Upper lobe of left lung (tissue), 6 donors: ENCODE results near the gene PDCD2. TPM values are rescaled to one million over a fixed set of nuclear protein-coding genes. Genes with fewer than 3 reads are reported as not detected.
A peak's percentile ranks its signal among the peaks of the same experiment; 100 is the strongest.

Experiments
- ATAC-seq, 2 donors: fragments of 200-7000 bp; cut with Tn5 transposase; one replicate each; pipeline ENCODE4 v1.9.1; 2022; ENCODE audit warnings: mild to moderate bottlenecking in 2 of 2, moderate library complexity in 2 of 2; ENCODE audit not compliant: low FRiP score in 2 of 2
- DNase-seq, 2 donors: peaks; one replicate each; pipeline ENCODE4 v3.0.0-alpha.2; 2019 to 2020
- H3K27ac ChIP-seq, 4 donors: fragments of 200-600 bp; sonication (generic); one replicate each; pipeline ENCODE4 v1.5.1; 2016 to 2019
- H3K27me3 ChIP-seq, 4 donors: fragments of 200-600 bp; sonication (generic); one replicate each; pipeline ENCODE4 v1.5.1; 2017 to 2019
- H3K36me3 ChIP-seq, 4 donors: fragments of 200-600 bp; sonication (generic); one replicate each; pipeline ENCODE4 v1.5.1; 2016 to 2019
- H3K4me1 ChIP-seq, 4 donors: fragments of 200-600 bp; sonication (generic); one replicate each; pipeline ENCODE4 v1.5.1; 2018 to 2019
- H3K4me3 ChIP-seq, 4 donors: fragments of 200-600 bp; sonication (generic); one replicate each; pipeline ENCODE4 v1.5.1; 2017 to 2019; ENCODE audit warnings: mild to moderate bottlenecking in 2 of 4, moderate library complexity in 1 of 4
- H3K9me3 ChIP-seq, 4 donors: fragments of 200-600 bp; sonication (generic); one replicate each; pipeline ENCODE4 v1.5.1; 2018 to 2019
- EP300 ChIP-seq, 4 donors: sonication (generic); formaldehyde crosslinking; IDR thresholded peaks; one replicate each; pipeline ENCODE4 v1.5.1; 2017; ENCODE audit warnings: antibody characterized with exemption in 4 of 4, control low read depth in 2 of 4
- POLR2A ChIP-seq, 4 donors: fragments of 450-650 bp; IDR thresholded peaks; one replicate each; pipeline ENCODE4 v1.5.1; 2016 to 2017; ENCODE audit warnings: antibody characterized with exemption in 4 of 4, mild to moderate bottlenecking in 2 of 4
- POLR2AphosphoS5 ChIP-seq, 2 donors: sonication (generic); formaldehyde crosslinking; IDR thresholded peaks; one replicate each; pipeline ENCODE4 v1.5.1; 2017; ENCODE audit warnings: antibody characterized with exemption in 2 of 2
- WGBS, 2 donors: methylation state at CpG; one replicate each; pipeline ENCODE4 v1.1.5; 2017 to 2018; 5-methylcytosine and 5-hydroxymethylcytosine counted together
- total RNA-seq, 6 donors: library from RNA; depleted of rRNA in 4 of 6; stranded (reverse); fragments of >200 nt in 4 of 6; gene quantifications; one replicate each; pipeline versions ENCODE4 v1.1.0 to v1.2.1, GENCODE V29; 2016 to 2021
- TF ChIP-seq, protein P1 (sequence below), 6 experiments: fragments of 450-650 bp in 4 of 6; fragments of 200-600 bp in 2 of 6; sonication (generic) in 2 of 6; IDR thresholded peaks; one replicate each; pipeline ENCODE4 v1.5.1; 2016 to 2019; ENCODE audit warnings: antibody characterized with exemption in 6 of 6
- donor health status: DM: no; HTN: no; CAD: no; lungs with moderate emphysema.
- donor health status: DM: no; HTN: yes; CAD: no; lungs with severe emphysema.

PDCD2 gene
- total RNA-seq, 6 donors from 2014 or later = 24.9 to 54.9 (median 45.8) TPM

- no peaks in the 10 kb centered on the region for H3K27me3 ChIP-seq
- no peak for ATAC-seq
Observed at GRCh38 chr6:170555305-170555704, 29.1 kb downstream of the PDCD2 start.

DNA sequence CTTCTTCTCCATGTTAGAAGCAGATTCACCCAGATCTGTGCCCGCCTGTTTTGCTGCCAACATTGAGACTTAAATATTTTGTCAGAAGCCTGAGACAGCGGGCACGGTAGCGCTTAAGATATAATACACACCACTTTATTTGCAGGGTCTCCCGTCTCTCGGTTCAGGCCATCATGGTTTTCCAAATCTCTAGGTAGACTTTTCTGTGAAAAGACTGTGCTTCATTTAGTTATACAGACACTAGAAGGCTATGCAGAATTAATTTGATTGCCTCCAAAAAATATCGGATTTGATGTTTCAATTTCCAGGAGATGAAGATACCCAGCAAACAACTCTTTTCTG lies 29.7 kb downstream of the PDCD2 start:
- Histone ChIP-seq H3K9me3 (no peaks in the 10 kb centered on the region), H3K4me1 (peaks cover 37 to 48% (median 42%) of the 10 kb centered on the region in 4 donors), H3K27ac (peak overlapping the region; percentile 94 to 97 (median 94)), H3K27me3 (no peaks in the 10 kb centered on the region), H3K4me3 (peak overlapping the region; percentile 75 to 97 (median 84)), H3K36me3 (peaks cover 0 to 26% (median 1%) of the 10 kb centered on the region in 4 donors)
- ATAC-seq (no peak), DNase-seq (no peak)
- TF ChIP-seq POLR2A (IDR thresholded peaks at IDR 0.05) (no peak), EP300 (IDR thresholded peaks at IDR 0.05) (no peak), POLR2AphosphoS5 (IDR thresholded peaks at IDR 0.05) (no peak)
- TF ChIP-seq, protein P1, sequence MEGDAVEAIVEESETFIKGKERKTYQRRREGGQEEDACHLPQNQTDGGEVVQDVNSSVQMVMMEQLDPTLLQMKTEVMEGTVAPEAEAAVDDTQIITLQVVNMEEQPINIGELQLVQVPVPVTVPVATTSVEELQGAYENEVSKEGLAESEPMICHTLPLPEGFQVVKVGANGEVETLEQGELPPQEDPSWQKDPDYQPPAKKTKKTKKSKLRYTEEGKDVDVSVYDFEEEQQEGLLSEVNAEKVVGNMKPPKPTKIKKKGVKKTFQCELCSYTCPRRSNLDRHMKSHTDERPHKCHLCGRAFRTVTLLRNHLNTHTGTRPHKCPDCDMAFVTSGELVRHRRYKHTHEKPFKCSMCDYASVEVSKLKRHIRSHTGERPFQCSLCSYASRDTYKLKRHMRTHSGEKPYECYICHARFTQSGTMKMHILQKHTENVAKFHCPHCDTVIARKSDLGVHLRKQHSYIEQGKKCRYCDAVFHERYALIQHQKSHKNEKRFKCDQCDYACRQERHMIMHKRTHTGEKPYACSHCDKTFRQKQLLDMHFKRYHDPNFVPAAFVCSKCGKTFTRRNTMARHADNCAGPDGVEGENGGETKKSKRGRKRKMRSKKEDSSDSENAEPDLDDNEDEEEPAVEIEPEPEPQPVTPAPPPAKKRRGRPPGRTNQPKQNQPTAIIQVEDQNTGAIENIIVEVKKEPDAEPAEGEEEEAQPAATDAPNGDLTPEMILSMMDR (IDR thresholded peaks at IDR 0.05) = no peak
- WGBS, 2 donors = 1 to 3% methylated on average over 7 of the region's 7 CpGs

More at GRCh38 chr6:170555305-170555704, 29.1 kb downstream of the PDCD2 start:
- Histone ChIP-seq H3K27ac (no peak overlapping the region), H3K9me3 (no peaks in the 10 kb centered on the region), H3K36me3 (peaks cover 0 to 31% (median 1%) of the 10 kb centered on the region in 4 donors), H3K4me1 (peaks cover 32 to 42% (median 38%) of the 10 kb centered on the region in 4 donors), H3K4me3 (peak overlapping the region in 3 of 4 donors; percentile 76 to 97 (median 93))
- WGBS, 2 donors = 53 to 66% methylated on average over 3 of the region's 3 CpGs
- TF ChIP-seq POLR2A (IDR thresholded peaks at IDR 0.05) (no peak), EP300 (IDR thresholded peaks at IDR 0.05) (no peak), POLR2AphosphoS5 (IDR thresholded peaks at IDR 0.05) (no peak)
- TF ChIP-seq, protein P1 (IDR thresholded peaks at IDR 0.05) = no peak
- DNase-seq = no peak

DNA sequence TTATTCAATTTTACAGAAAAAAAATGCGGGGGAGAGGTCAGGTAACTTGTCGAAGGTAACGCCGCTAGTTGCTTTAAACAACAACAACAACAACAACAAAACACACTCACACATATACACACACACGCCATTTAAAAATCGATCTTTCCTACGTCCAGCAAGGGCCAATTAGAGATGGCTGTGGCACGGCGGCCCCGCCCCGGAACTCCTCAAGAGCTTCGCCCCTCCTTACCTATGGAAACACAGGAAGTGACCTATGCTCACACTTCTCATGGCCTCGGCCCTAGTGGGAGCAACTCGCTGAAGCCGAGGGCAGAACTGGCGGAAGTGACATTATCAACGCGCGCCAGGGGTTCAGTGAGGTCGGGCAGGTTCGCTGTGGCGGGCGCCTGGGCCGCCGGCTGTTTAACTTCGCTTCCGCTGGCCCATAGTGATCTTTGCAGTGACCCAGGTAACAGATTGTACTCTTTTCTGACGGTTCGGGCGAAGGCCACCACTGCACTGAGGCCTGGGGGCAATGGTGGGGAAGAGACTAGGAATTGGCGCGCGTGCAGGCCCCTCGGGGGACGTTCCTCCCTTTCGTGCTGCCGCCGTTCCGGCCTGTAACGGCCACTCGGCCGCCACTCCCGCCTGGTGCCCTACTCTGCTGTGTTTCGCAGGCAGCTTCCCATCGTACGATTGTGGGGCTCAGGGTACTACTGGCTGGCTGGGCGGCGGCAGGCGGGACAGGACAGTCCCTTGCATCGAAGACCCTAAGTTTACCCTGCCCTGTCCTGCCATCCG lies 30.2 kb downstream of the PDCD2 start, which contains the start of gene TBP:
Gene TBP (plus strand): TSS at position 357 of the 783 bp plus-strand sequence. CDS start 2,661 bp downstream, outside the sequence.
- Histone ChIP-seq H3K27me3 (no peaks in the 10 kb centered on the region), H3K9me3 (no peaks in the 10 kb centered on the region), H3K4me1 (peaks cover 38 to 53% (median 47%) of the 10 kb centered on the region in 4 donors), H3K27ac (peak within 1 kb of the TSS; percentile 94 to 97 (median 94)), H3K36me3 (peaks cover 0 to 20% (median 1%) of the 10 kb centered on the region in 4 donors), H3K4me3 (peak within 1 kb of the TSS; percentile 75 to 97 (median 84))
- TF ChIP-seq, protein P1 (IDR thresholded peaks at IDR 0.05) = peak in 2 of 6 experiments; percentile 17
- TF ChIP-seq POLR2A (IDR thresholded peaks at IDR 0.05) (peak in 3 of 4 donors; percentile 34 to 74 (median 70)), POLR2AphosphoS5 (IDR thresholded peaks at IDR 0.05) (peak; percentile 94 to 96), EP300 (IDR thresholded peaks at IDR 0.05) (peak in 2 of 4 donors; percentile 29 to 85)
- WGBS, 2 donors = 0 to 1% methylated on average over 19 to 49 of the region's 51 CpGs
- ATAC-seq (peak; percentile 98 to 99), DNase-seq (peak; percentile 98)

- Histone ChIP-seq H3K27me3 (no peaks in the 10 kb centered on the region), H3K4me1 (peaks cover 38 to 57% (median 51%) of the 10 kb centered on the region in 4 donors), H3K9me3 (no peaks in the 10 kb centered on the region), H3K36me3 (peaks cover 0 to 20% (median 3%) of the 10 kb centered on the region in 4 donors), H3K27ac (peak overlapping the region; percentile 94 to 97 (median 94)), H3K4me3 (peak overlapping the region; percentile 26 to 97 (median 84))
- DNase-seq (peak in 1 of 2 donors; percentile 51), ATAC-seq (peak; percentile 47 to 73)
- no peak for TF ChIP-seq POLR2AphosphoS5 (IDR thresholded peaks at IDR 0.05)
- TF ChIP-seq POLR2A (IDR thresholded peaks at IDR 0.05) = peak in 1 of 4 donors; percentile 1
- 0 to 1% methylated on average over 13 of the region's 13 CpGs for WGBS, 2 donors
Observed at GRCh38 chr6:170553534-170554012, 30.9 kb downstream of the PDCD2 start.
